HK-2 (cell line): ENCODE measurements around the gene EPN2.
A peak's percentile ranks its signal among the peaks of the same experiment; 100 is the strongest.

Experiments
- DNase-seq: peaks from one replicate; pipeline ENCODE4 v3.0.0-alpha.2; 2018; ENCODE audit not compliant: unreplicated experiment

Gene EPN2

GRCh38 chr17:19365833-19366636 lies 128.9 kb downstream of the EPN2 start:
- no peak for DNase-seq

GRCh38 chr17:19366637-19366972 lies 129.4 kb downstream of the EPN2 start:
- DNase-seq: no peak

DNA sequence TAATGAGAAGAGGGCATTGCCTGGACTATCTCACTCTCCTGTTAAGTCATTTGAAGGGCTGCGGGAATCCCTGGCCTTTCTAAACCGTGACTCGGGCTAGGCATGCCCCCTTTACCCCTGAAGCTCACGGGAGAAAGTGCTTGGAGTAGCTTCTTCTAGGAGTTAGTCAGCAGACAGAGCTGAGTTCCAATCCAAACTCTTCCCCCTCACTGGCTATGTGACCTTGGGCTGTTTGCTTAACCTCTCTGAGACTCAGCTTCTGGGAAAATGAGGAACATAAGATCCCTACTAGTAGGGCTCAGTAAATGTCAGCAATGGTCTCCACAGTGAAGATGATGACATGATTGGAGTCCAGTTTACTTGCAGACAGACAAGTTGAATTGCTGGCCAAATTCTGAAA lies 131.1 kb downstream of the EPN2 start:
- DNase-seq: no peak

DNA sequence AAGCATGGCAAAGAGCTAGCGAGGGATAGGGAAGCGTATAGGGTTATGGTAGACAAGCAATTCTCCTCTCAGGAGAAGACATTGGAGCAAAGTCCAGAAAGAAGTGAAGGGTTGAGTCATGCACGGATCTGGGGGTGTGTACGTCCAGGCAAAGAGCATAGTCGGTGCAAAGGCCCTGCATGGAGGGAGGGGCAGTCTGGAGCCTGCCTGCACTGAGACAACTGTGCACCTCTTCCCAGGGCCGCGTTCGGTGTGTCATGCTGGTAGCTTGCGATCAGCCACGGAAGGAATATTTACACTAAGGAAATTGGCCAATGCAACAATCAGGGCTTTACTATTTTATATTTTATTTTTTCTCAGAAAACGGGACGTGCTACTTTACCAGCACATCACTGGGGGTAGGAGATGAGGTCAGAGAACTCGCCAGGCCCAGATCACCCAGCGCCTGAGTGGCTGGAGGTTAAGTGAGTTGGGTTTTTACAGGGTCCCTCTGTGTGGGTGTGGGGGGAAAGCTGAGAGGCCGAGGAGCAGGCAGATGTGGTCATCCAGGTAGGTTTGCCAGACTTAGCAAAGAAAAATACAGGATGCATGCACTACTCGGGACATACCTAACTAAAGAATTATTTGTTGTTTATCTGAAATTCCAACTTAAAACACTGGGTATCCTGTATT lies 132.1 kb downstream of the EPN2 start:
- no peak for DNase-seq

- DNase-seq: no peak
These were observed 132.8 kb downstream of the EPN2 start for GRCh38 chr17:19369846-19370492.

DNA sequence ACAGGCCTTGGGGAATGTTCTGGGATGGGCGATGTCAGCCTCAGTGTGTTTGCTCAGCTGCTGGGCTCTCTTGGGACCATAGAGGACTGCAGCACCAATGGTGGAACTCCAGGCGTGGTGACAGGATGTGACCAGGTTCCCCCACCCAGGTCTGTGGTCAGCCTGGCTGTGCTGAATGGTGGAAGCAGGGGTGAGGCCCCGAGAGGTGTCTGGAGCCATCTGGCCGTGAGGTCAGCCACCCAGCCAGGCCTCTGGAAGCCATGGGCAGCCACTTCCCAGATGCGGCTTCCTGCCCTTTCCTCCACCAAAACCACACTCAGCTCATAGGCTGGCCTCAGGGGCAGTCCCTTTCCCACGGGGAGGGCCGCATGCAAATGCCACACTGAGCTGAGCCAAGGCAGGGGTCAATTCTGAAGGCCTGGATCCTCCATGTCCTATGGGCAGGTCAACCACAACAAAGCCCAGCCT lies 133.4 kb downstream of the EPN2 start:
- DNase-seq: no peak

DNA sequence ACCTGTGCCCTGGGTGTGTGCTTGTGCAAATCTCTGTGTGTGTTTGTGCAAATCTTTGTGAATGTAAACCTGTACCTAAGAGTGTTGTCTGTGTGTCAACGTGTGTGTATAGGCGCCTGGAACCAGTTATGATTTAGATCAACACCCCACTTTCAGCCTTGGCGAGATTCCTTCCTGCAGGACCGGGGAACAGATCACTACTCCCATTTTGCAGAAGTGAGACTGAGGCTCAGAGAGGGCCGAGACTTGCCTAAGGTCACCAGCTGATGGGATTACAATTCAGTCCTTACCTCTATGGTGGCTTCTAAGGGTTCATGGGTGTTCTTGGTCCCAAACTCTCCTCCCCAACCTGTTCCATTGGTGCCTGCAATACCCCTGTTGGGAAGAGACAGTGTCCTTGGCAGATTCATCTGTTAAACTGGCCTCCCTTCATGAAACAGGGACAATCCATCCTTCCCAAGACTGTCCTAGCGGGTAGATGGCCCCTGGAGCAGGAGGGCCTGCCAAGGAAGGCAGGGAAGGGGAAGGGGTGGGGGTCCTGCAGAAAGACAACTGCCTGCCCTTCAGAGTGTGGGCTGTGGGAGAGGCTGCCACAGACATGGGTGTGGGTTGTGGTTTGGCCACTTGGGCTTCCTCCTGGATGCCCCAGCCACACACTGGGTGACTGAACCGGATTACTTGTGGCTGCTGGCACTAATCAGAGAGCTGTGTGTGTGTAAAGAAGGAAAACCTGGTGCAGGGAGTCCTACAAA lies 134.3 kb downstream of the EPN2 start:
- DNase-seq: no peak

DNA sequence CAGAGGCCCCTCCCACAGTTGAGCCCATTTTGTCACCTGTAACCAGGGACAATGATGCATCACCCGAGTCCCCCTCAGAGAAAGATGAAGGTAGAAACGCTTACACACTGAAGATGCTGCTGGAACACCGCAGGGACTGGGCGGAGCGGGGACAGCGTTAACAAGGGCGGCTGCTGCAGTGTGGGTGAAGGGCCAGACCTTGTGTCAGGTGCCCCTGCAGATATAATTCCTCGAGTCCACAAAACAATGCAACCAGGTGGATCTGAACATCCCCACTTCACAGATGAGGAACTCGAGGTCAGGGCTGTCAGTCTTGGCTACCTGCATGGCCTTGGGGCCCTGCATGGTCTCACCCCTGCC lies 134.8 kb downstream of the EPN2 start:
- DNase-seq: no peak

DNA sequence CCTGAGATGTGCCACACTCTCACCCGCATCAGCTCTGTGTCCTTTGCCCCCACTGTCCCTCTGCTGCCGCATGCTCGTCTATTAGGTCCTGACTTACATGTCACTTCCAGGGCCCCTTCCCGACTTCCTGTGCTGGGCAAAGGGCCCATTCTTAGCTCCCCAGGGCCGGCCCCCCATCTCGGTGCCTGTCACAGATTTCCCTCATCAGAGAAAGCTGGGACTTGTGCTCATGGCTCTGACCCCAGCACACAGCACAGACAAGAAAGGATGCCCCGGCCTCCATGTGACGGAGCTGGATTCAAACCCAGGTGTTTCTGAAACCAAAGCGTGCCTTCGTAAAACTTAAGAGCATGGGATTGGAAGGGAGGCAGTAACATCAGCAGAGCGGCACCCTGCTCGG lies 135.3 kb downstream of the EPN2 start:
- no peak for DNase-seq

- DNase-seq: no peak
These were observed 135.8 kb downstream of the EPN2 start for GRCh38 chr17:19372866-19373504.

DNA sequence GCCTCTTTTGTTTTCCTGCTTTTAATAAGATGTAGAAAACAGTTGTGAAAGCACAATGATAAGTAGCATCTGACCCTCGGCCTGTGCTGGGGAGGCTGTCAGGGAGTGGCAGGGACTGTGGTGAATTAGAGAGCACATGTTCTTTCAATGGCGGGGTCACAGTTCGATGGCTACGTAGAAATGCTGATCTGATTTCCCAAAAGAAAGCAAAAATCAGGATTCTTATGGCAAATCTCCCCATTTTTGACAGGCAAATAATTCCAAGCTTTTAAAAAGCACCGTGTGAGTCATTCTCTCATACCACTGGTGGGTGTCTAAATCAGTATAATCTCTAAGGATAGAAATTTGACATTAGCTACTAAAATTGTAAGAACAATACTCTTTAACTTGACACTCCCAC lies 137.0 kb downstream of the EPN2 start:
- DNase-seq: no peak

DNA sequence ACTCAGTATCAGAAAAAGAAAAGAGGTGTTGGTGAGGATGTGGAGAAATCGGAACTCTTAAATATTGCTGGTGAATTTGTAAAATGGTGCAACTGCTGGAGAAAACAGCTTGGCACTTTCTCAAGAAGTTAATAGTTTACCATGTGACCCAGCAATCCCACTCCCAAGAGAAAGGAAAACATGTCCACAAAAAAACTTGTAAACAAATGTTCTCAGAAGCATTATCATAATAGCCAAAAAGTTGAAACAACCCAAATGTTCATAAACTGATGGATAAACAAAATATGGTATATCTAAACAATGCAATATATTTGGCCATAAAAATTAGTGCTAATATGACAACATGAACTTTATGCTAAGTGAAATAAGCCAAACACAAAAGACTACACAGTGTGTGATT lies 138.6 kb downstream of the EPN2 start:
- DNase-seq: no peak

- no peak for DNase-seq
These were observed 139.6 kb downstream of the EPN2 start for GRCh38 chr17:19376811-19377210.

DNA sequence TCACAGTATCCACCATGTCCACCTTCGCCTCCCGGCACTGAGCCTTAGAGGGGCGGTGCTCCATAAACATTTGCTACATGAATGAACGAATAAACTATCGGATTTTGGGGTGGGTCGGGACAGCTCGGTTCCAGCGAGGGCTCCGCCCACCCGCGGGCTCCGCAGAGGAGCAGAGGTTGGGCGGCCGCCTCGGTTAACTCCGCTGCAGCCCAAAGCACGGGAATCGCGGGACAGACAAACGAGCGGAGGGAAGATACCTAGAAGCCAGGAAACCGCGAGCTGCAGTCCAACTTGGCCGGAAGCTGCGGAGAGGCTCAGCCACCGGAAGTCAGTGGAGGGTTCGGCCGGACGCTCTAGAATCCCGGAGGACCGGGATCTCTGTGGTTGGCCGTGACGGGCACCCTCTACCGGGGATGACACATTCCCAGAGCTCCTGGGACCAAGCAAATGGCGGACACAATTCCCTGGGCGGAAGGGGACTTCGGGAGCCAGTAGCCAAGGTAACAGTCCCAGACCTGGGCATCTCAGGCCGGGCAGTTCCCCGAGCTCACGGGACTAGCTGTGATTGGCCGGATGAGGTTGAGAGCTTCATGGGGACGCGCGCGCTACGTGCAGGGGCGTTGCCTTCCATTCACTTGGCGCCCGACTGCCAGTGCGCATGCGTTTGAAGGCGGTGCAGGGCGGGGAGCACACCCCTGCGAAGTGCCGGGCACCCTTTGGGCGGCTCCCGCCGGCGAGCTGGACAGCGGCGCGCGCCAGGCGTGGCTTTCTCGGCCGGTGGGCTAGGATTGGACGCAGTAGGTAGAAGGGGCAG lies 140.6 kb downstream of the EPN2 start:
- peak; percentile 99 for DNase-seq

DNA sequence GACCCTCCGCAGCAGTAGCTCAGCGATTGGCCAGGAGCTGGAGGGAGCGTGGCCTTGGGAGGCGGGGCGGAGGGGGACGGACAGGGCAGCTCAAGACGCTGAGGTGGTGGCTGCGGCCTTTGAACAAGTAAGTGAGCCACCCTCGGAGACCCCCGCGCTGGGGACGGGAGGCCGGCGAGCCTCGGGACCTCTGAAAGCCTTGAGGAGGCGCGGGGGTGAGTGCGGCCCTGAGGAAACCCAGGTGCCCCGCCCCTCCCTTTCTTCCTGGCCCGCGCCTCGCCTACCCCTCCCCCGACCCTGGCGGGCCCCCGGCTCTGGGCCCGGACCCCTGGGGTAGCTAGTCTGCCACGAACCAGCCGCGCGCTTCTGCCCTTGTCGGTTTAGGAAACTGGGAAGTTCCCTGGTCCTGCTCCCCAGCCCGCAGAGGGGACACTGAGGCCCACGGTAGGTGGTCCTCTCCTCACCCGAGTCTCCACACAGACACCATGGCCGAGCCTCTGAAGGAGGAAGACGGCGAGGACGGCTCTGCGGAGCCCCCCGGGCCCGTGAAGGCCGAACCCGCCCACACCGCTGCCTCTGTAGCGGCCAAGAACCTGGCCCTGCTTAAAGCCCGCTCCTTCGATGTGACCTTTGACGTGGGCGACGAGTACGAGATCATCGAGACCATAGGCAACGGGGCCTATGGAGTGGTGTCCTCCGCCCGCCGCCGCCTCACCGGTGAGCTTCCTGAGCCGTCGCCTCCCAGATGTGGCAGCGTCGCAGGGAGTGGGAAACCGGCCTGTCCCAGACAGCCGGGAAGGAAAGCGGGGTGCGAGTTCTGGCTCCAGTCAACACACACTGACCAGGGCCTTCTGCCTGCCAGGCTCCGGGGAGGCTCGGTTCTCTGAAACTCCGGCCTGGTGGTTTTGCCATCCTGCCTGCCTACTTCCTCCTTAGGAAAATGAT lies 141.5 kb downstream of the EPN2 start, which contains the start of gene MAPK7:
Gene MAPK7, plus strand, starts transcription at position 83 of the 945 bp plus-strand sequence. Its CDS starts 403 bp downstream, at position 486.
- no peak for DNase-seq

DNA sequence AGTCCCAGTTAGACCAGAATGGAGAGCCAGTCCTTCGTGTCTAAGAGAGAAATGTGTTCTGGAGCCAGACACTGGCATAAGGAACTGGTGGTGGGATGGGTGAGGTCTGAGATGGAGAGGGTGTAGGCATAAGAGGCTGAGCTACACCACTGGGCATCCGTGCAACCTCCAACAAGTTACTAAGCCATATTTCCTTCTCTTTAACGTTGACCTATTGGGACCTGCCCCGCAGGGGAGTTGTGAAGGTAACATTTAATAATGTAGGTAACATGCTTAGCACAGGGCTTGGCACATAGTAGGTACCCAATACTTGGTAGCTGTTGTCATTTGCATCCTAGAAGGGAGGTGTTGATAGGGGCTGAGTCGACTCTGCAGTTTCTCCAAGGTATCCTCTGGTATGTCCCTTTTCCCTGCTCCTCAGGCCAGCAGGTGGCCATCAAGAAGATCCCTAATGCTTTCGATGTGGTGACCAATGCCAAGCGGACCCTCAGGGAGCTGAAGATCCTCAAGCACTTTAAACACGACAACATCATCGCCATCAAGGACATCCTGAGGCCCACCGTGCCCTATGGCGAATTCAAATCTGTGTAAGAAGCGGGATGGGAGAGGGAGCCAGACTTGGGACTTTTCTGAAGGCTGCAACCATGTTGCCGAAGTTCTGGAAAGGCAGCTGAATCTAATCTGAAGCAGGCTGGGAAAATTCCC lies 142.3 kb downstream of the EPN2 start:
- DNase-seq: no peak

DNA sequence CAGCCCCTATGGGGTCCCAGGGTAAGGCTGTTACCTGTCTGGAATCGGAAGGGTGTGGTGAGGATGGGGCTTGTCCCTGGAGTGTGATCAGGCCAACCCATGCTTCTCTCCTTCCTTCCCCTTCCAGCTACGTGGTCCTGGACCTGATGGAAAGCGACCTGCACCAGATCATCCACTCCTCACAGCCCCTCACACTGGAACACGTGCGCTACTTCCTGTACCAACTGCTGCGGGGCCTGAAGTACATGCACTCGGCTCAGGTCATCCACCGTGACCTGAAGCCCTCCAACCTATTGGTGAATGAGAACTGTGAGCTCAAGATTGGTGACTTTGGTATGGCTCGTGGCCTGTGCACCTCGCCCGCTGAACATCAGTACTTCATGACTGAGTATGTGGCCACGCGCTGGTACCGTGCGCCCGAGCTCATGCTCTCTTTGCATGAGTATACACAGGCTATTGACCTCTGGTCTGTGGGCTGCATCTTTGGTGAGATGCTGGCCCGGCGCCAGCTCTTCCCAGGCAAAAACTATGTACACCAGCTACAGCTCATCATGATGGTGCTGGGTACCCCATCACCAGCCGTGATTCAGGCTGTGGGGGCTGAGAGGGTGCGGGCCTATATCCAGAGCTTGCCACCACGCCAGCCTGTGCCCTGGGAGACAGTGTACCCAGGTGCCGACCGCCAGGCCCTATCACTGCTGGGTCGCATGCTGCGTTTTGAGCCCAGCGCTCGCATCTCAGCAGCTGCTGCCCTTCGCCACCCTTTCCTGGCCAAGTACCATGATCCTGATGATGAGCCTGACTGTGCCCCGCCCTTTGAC lies 143.5 kb downstream of the EPN2 start:
- DNase-seq: no peak

GRCh38 chr17:19381361-19381740 lies 144.2 kb downstream of the EPN2 start:
- DNase-seq: no peak
